Neuronal stem cell (in vitro differentiated cells): ENCODE results near the gene OR2A42.
"Not testable (repeated sequence)": the region's sequence is repeated elsewhere in the genome, so short reads cannot be mapped to it uniquely, and the experiment has no call there.

ENCODE experiments used
- DNase-seq: peaks from one replicate; pipeline ENCODE4 v3.0.0-alpha.2; 2013; ENCODE audit warnings: low spot score
- H2AFZ ChIP-seq: one replicate; pipeline ENCODE4 v1.6.1; 2013; ENCODE audit warnings: mild to moderate bottlenecking, low read length, inconsistent platforms
- H2AK5ac ChIP-seq: 2 replicates; pipeline ENCODE4 v1.6.1; 2013; ENCODE audit warnings: low read depth, mild to moderate bottlenecking, inconsistent platforms, low read length, moderate library complexity, mixed read lengths
- H2BK120ac ChIP-seq: 2 replicates; pipeline ENCODE4 v1.6.1; 2013; ENCODE audit warnings: low read depth, mild to moderate bottlenecking, inconsistent platforms, low read length, moderate library complexity, mixed read lengths
- H2BK12ac ChIP-seq: one replicate; pipeline ENCODE4 v1.6.1; 2013; ENCODE audit warnings: low read length, inconsistent platforms
- H2BK15ac ChIP-seq: 2 replicates; pipeline ENCODE4 v1.6.1; 2013; ENCODE audit warnings: mild to moderate bottlenecking, low read length, inconsistent platforms, mixed read lengths
- H2BK5ac ChIP-seq: one replicate; pipeline ENCODE4 v1.6.1; 2013; ENCODE audit warnings: inconsistent platforms, mild to moderate bottlenecking, low read length, moderate library complexity
- H3K14ac ChIP-seq: one replicate; pipeline ENCODE4 v1.6.1; 2013; ENCODE audit warnings: low read length, inconsistent platforms
- H3K18ac ChIP-seq: 2 replicates; pipeline ENCODE4 v1.6.1; 2013; ENCODE audit warnings: low read length, inconsistent platforms
- H3K23ac ChIP-seq: 2 replicates; pipeline ENCODE4 v1.6.1; 2013; ENCODE audit warnings: low read depth, mild to moderate bottlenecking, mixed read lengths, low read length, inconsistent platforms; ENCODE audit not compliant: poor library complexity
- H3K27ac ChIP-seq: replicated peaks from 3 replicates; pipeline ENCODE4 v1.5.1; 2013; ENCODE audit warnings: low read length, inconsistent platforms
- H3K27me3 ChIP-seq, 3 experiments: 2 replicates each; pipeline ENCODE4 v1.6.1; 2013; ENCODE audit warnings: low read length in 3 of 3, mild to moderate bottlenecking in 2 of 3, inconsistent platforms in 1 of 3, low read depth in 1 of 3, mixed read lengths in 1 of 3, moderate library complexity in 1 of 3; ENCODE audit not compliant: control insufficient read depth in 3 of 3, insufficient read depth in 3 of 3
- H3K36me3 ChIP-seq, 2 donors: replicated peaks in 1 of 2; 2 replicates each; pipeline ENCODE4 v1.6.1; 2013; ENCODE audit warnings: low read length in 2 of 2; ENCODE audit not compliant: control insufficient read depth in 2 of 2, insufficient read depth in 2 of 2
- H3K4ac ChIP-seq: 2 replicates; pipeline ENCODE4 v1.6.1; 2013; ENCODE audit warnings: inconsistent platforms, mild to moderate bottlenecking, low read length, moderate library complexity
- H3K4me1 ChIP-seq, 2 donors: 1 replicate in 1 of 2; 2 replicates in 1 of 2; pipeline ENCODE4 v1.6.1; 2013; ENCODE audit warnings: low read length in 2 of 2, low read depth in 1 of 2; ENCODE audit not compliant: control insufficient read depth in 2 of 2, insufficient read depth in 1 of 2
- H3K4me2 ChIP-seq: one replicate; pipeline ENCODE4 v1.6.1; 2013; ENCODE audit warnings: mild to moderate bottlenecking, low read length, inconsistent platforms; ENCODE audit not compliant: insufficient read depth, poor library complexity, severe bottlenecking
- H3K4me3 ChIP-seq, 2 donors: 2 replicates each; pipeline ENCODE4 v1.5.1; 2013; ENCODE audit warnings: low read length in 2 of 2, mild to moderate bottlenecking in 2 of 2, inconsistent platforms in 1 of 2, moderate library complexity in 1 of 2
- H3K79me1 ChIP-seq: one replicate; pipeline ENCODE4 v1.6.1; 2013; ENCODE audit warnings: low read depth, mild to moderate bottlenecking, inconsistent platforms, low read length, moderate library complexity
- H3K9ac ChIP-seq: one replicate; pipeline ENCODE4 v1.6.1; 2013; ENCODE audit warnings: mild to moderate bottlenecking, low read depth, low read length, inconsistent platforms; ENCODE audit not compliant: poor library complexity
- H3K9me3 ChIP-seq, 2 donors: replicated peaks in 1 of 2; 2 replicates each; pipeline versions ENCODE3 to v1.6.1; 2013; ENCODE audit warnings: low read length in 2 of 2, mild to moderate bottlenecking in 2 of 2, inconsistent platforms in 1 of 2, low read depth in 1 of 2, mixed read lengths in 1 of 2, moderate library complexity in 1 of 2; ENCODE audit not compliant: control insufficient read depth in 2 of 2, insufficient read depth in 1 of 2
- H4K8ac ChIP-seq: one replicate; pipeline ENCODE4 v1.6.1; 2013; ENCODE audit warnings: low read depth, mild to moderate bottlenecking, inconsistent platforms, low read length, moderate library complexity
- H4K91ac ChIP-seq: one replicate; pipeline ENCODE4 v1.6.1; 2013; ENCODE audit warnings: low read length, low read depth, mild to moderate bottlenecking, inconsistent platforms; ENCODE audit not compliant: poor library complexity
- WGBS, 2 donors: extraction: QIAGEN DNeasy Blood & Tissue Kit; methylation state at CpG; one replicate each; pipeline ENCODE4 v1.1.7; 2013; ENCODE audit warnings: missing lambda C conversion rate in 2 of 2, mixed read lengths in 1 of 2; ENCODE audit not compliant: insufficient read length in 2 of 2, insufficient replicate concordance in 1 of 2; ENCODE audit errors: extremely low coverage in 2 of 2; 5-methylcytosine and 5-hydroxymethylcytosine counted together

Gene OR2A42

GRCh38 chr7:144194453-144194852 is 45.0 kb downstream of the OR2A42 start:
- H3K27me3 ChIP-seq, H3K4me2 ChIP-seq, H3K14ac ChIP-seq, H2BK12ac ChIP-seq, H3K36me3 ChIP-seq, H3K9ac ChIP-seq, H2BK15ac ChIP-seq, H4K8ac ChIP-seq, H3K27ac ChIP-seq, H2BK5ac ChIP-seq, H3K9me3 ChIP-seq, H2AK5ac ChIP-seq, H3K4me1 ChIP-seq, H2BK120ac ChIP-seq, H3K4me3 ChIP-seq, H3K23ac ChIP-seq, H3K79me1 ChIP-seq, H3K4ac ChIP-seq, H4K91ac ChIP-seq, H2AFZ ChIP-seq, H3K18ac ChIP-seq, DNase-seq: not testable (repeated sequence)
- no CpG with 5 or more reads among the region's 6 CpGs for WGBS, 2 donors

GRCh38 chr7:144193782-144194181 is 45.6 kb downstream of the OR2A42 start:
- WGBS, 2 donors = no CpG with 5 or more reads among the region's 11 CpGs
- not testable (repeated sequence) for H2AFZ ChIP-seq, H3K9me3 ChIP-seq, H3K4ac ChIP-seq, H3K27ac ChIP-seq, H3K36me3 ChIP-seq, H3K27me3 ChIP-seq, H3K79me1 ChIP-seq, H3K9ac ChIP-seq, DNase-seq, H3K23ac ChIP-seq, H2BK12ac ChIP-seq, H3K4me2 ChIP-seq, H4K8ac ChIP-seq, H3K4me1 ChIP-seq, H3K4me3 ChIP-seq, H4K91ac ChIP-seq, H2BK120ac ChIP-seq, H2BK5ac ChIP-seq, H3K14ac ChIP-seq, H2AK5ac ChIP-seq, H2BK15ac ChIP-seq, H3K18ac ChIP-seq

GRCh38 chr7:144188578-144189171 is 50.7 kb downstream of the OR2A42 start:
- H3K27me3 ChIP-seq, H3K4me1 ChIP-seq, DNase-seq, H2AK5ac ChIP-seq, H3K9me3 ChIP-seq, H3K9ac ChIP-seq, H2BK12ac ChIP-seq, H3K36me3 ChIP-seq, H4K91ac ChIP-seq, H2AFZ ChIP-seq, H3K18ac ChIP-seq, H3K4ac ChIP-seq, H3K4me3 ChIP-seq, H2BK15ac ChIP-seq, H3K23ac ChIP-seq, H3K79me1 ChIP-seq, H2BK5ac ChIP-seq, H3K27ac ChIP-seq, H3K14ac ChIP-seq, H3K4me2 ChIP-seq, H2BK120ac ChIP-seq, H4K8ac ChIP-seq: not testable (repeated sequence)
- no CpG with 5 or more reads among the region's 3 CpGs for WGBS, 2 donors

GRCh38 chr7:144187848-144188247 is 51.6 kb downstream of the OR2A42 start:
- H2BK120ac ChIP-seq, H3K4me1 ChIP-seq, H3K9ac ChIP-seq, H3K23ac ChIP-seq, H3K18ac ChIP-seq, H3K36me3 ChIP-seq, H3K27me3 ChIP-seq, H3K4me3 ChIP-seq, H2AK5ac ChIP-seq, H3K14ac ChIP-seq, H4K8ac ChIP-seq, H3K4ac ChIP-seq, H2BK5ac ChIP-seq, H4K91ac ChIP-seq, H2BK12ac ChIP-seq, H2BK15ac ChIP-seq, H2AFZ ChIP-seq, H3K9me3 ChIP-seq, H3K79me1 ChIP-seq, DNase-seq, H3K27ac ChIP-seq, H3K4me2 ChIP-seq: not testable (repeated sequence)
- WGBS, 2 donors = no CpG with 5 or more reads among the region's 5 CpGs
